Esophagus muscularis mucosa (tissue), 4 donors: ENCODE measurements around the gene GLIS1.

Experiments used
- CTCF ChIP-seq, 3 experiments: fragments of 200-600 bp in 2 of 3; fragments of 450-650 bp in 1 of 3; sonication (generic) in 2 of 3; IDR thresholded peaks; one replicate each; pipeline ENCODE4 v1.5.1; 2017 to 2019; ENCODE audit warnings: antibody characterized with exemption in 3 of 3, mild to moderate bottlenecking in 2 of 3, moderate library complexity in 1 of 3
- EP300 ChIP-seq: sonication (generic); formaldehyde crosslinking; IDR thresholded peaks from one replicate; pipeline ENCODE4 v1.6.1; 2017; ENCODE audit warnings: antibody characterized with exemption
- POLR2A ChIP-seq: fragments of 450-650 bp; IDR thresholded peaks from one replicate; pipeline ENCODE4 v1.6.1; 2017; ENCODE audit warnings: antibody characterized with exemption, moderate library complexity, mild to moderate bottlenecking, low read depth
- POLR2AphosphoS5 ChIP-seq, 2 donors: sonication (generic); formaldehyde crosslinking; IDR thresholded peaks; one replicate each; pipeline ENCODE4 v1.6.1; 2017; ENCODE audit warnings: antibody characterized with exemption in 2 of 2

GRCh38 chr1:53504901-53505300 lies 234.1 kb downstream of the GLIS1 start:
- no peak for TF ChIP-seq CTCF (IDR thresholded peaks at IDR 0.05)
- no peak for TF ChIP-seq POLR2A
- no peak for TF ChIP-seq POLR2AphosphoS5 (IDR thresholded peaks at IDR 0.05)
- no peak for TF ChIP-seq EP300
